ENCODE results near the gene SLC17A7.

Gene SLC17A7

GRCh38 chr19:49442771-49443365 lies 1.5 kb upstream of the SLC17A7 start:
- Histone ChIP-seq H3K4me3 (ENCODE audit: low read depth, low read length) (peak overlapping the region; percentile 70), H3K27me3 (peaks cover 42% of the 10 kb centered on the region), H3K36me3 (peaks cover 15% of the 10 kb centered on the region), H3K9me3 (no peaks in the 10 kb centered on the region), H3K4me1 (peaks cover 6% of the 10 kb centered on the region; the same call in 1 of the 2 replicates)
- no peak for TF ChIP-seq CTCF (IDR thresholded peaks at IDR 0.05; ENCODE audit: low read depth, low read length)
- peak; percentile 97 for DNase-seq

DNA sequence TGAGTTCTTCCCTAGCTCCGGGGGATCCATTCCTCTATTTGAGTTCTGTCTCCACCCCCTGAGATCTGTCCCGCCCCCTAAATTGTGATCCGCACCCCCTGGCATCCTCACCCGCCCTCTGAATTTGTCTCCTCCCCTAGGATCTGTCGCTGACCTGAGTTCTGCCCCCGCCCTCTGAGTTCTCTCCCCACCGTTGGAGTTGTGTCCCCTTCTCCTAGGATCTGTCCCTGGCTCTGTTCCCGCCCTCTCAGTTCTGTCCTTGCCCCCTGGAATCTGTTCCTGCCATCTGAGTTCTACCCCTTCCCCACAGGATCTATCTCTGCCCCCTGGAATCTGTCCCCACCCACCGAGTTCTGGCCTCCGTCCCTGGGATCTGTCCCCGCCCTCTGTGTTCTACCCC lies 1.0 kb upstream of the SLC17A7 start:
- Histone ChIP-seq H3K27me3 (peaks cover 43% of the 10 kb centered on the region), H3K4me1 (peaks cover 6% of the 10 kb centered on the region; the same call in 1 of the 2 replicates), H3K36me3 (peaks cover 11% of the 10 kb centered on the region), H3K4me3 (ENCODE audit: low read depth, low read length) (peak overlapping the region; percentile 70), H3K9me3 (no peaks in the 10 kb centered on the region)
- no peak for TF ChIP-seq CTCF (IDR thresholded peaks at IDR 0.05; ENCODE audit: low read depth, low read length)
- no peak for DNase-seq

DNA sequence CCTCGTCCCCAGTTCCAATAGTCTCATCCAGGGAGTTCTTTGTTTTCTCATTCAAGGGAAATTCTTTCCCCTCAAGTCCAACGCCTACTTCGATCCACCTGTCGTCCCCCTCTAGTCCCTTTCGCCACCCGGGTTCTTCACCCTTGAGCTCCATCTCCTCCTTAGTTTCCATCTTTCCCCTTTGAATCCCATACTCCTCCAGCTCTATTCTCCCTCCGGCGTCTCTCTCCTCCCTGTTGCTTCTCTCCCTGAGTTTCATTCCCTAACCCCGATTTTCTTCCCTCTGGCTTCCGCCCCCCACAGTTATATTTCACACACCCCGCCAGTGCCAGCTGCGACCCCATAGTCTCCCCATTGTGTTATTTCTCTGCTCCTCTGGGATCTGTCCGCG lies 628 bp upstream of the SLC17A7 start:
- Histone ChIP-seq H3K9me3 (no peaks in the 10 kb centered on the region), H3K4me3 (ENCODE audit: low read depth, low read length) (peak overlapping the region; percentile 70), H3K36me3 (peaks cover 8% of the 10 kb centered on the region), H3K27me3 (peaks cover 44% of the 10 kb centered on the region), H3K4me1 (peaks cover 6% of the 10 kb centered on the region; the same call in 1 of the 2 replicates)
- DNase-seq = no peak
- TF ChIP-seq CTCF (IDR thresholded peaks at IDR 0.05; ENCODE audit: low read depth, low read length) = no peak

DNA sequence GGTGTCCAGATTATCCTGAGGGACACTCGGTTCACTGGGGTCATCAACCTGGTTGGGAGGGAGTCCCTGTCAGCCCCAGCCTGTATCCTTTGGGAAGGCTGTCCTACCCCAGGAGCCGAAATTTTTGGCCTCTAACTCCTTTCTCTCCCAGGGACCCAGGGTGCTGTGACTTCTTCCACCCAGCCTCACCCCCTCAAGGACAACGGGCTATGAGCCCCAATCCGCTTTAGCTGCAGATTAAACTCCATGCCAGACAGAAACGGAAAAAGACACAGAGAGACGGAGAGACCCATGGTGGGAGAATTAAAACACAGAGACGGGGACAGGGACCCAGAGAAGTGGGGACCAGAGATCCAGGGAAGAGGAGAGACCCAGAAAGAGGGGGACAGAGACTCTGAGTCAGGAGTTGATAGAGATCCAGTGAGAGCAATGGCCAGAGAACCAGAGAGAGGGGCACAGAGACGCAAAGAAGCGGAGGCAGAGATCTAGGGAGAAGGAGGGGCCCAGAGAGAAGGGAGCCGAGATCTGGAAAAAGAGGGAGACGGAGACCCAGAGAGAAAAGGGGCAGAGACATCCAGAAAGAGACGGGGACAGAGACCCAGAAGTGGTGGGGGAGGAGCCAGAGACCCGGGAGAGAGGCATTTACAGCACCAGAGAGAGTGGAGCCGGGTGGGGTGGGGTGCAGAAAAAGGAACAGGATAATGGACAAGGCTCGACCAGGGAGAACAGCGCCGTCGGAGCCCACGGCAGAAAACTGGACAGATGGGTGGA lies 703 bp downstream of the SLC17A7 start:
- Histone ChIP-seq H3K4me1 (peaks cover 6% of the 10 kb centered on the region; the same call in 1 of the 2 replicates), H3K9me3 (no peaks in the 10 kb centered on the region), H3K27me3 (peaks cover 51% of the 10 kb centered on the region), H3K36me3 (no peaks in the 10 kb centered on the region), H3K4me3 (ENCODE audit: low read depth, low read length) (no peak overlapping the region)
- no peak for DNase-seq
- no peak for TF ChIP-seq CTCF (IDR thresholded peaks at IDR 0.05; ENCODE audit: low read depth, low read length)

DNA sequence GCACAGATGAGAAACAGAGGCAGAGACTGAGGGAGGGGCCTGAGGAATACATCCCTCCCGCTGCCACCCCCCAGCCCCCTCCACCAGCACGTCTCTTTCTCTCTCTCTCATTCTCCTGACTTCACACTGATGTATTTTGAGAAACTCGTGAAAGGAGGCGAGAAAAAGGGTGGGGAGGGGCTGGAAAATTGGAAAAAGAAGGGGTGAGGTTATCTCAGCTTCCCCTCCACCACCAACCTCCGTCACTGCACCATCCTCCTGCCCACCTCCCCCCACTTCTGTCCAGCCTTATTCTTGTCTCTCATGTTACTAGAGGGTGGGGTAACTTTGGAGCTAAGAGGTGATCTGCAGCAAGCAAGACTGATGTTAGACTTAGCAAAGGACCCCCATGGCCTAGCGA lies 1.5 kb downstream of the SLC17A7 start:
- no peak for DNase-seq
- no peak overlapping the region for H3K4me3 ChIP-seq (ENCODE audit: low read depth, low read length)

More for the DNA sequence above, 1.5 kb downstream of the SLC17A7 start:
- Histone ChIP-seq H3K36me3 (no peaks in the 10 kb centered on the region), H3K4me1 (peaks cover 6% of the 10 kb centered on the region; the same call in 1 of the 2 replicates), H3K9me3 (no peaks in the 10 kb centered on the region), H3K27me3 (peaks cover 51% of the 10 kb centered on the region)
- no peak for TF ChIP-seq CTCF (IDR thresholded peaks at IDR 0.05; ENCODE audit: low read depth, low read length)

All from BE2C (cell line).